ENCODE measurements around the gene CUEDC2. TPM values are rescaled to one million over a fixed set of nuclear protein-coding genes. Genes with fewer than 3 reads are reported as not detected.

Gene CUEDC2
- total RNA-seq, 2 donors from 2014 or later = 79.1 to 87.1 TPM

DNA sequence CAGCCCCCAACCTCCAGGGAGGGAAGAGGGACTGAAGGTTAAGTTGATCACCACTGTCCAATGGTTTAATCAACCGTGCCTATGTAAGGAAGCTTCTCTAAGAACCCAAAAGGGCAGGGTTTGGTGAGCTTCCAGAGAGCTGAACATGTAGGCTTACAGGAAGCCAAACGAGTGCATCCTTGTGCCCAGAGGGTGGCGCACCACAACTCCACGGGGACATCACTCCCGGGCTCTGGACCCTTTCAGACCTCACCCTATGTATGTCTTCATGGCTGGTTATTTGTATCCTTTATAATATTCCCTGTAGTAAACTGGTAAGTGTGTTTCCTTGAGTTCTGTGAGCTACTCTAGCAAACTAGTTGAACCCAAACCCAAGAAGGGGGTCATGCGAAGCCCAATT, 48.3 kb downstream of the CUEDC2 start:
- TF ChIP-seq CTCF (IDR thresholded peaks at IDR 0.05) = no peak
- no peak overlapping the region for H3K27ac ChIP-seq
- H3K27me3 ChIP-seq = no peaks in the 10 kb centered on the region
- H3K4me1 ChIP-seq = no peaks in the 10 kb centered on the region
- no peak for DNase-seq (ENCODE audit: low spot score)
- peaks cover 41% of the 10 kb centered on the region for H3K36me3 ChIP-seq
- H3K4me3 ChIP-seq = no peak overlapping the region
- H3K9me3 ChIP-seq = no peaks in the 10 kb centered on the region

DNA sequence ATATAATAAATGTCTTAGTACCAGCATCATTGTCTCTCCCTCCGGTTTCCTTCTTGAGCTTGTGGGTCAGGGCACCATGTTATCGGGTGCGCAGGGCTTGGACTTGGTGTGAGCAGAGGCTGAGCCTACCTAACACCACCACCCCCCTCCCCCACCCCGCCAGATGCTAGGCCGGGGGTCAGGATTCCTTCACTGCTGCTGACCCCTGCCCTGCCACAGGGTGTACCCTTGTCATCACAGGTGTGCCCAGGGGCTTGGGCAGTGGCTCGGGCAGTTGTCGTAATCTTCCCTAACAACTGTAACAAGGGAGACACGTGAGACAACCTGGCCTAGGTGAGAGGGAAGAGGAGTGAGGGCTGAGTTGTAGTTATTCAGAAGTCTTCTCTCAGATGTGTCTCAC, 49.5 kb downstream of the CUEDC2 start:
- H3K27ac ChIP-seq = no peak overlapping the region
- H3K4me1 ChIP-seq = no peaks in the 10 kb centered on the region
- no peaks in the 10 kb centered on the region for H3K27me3 ChIP-seq
- DNase-seq (ENCODE audit: low spot score) = no peak
- H3K9me3 ChIP-seq = no peaks in the 10 kb centered on the region
- no peak for TF ChIP-seq CTCF (IDR thresholded peaks at IDR 0.05)
- H3K4me3 ChIP-seq = no peak overlapping the region
- peaks cover 49% of the 10 kb centered on the region for H3K36me3 ChIP-seq

DNA sequence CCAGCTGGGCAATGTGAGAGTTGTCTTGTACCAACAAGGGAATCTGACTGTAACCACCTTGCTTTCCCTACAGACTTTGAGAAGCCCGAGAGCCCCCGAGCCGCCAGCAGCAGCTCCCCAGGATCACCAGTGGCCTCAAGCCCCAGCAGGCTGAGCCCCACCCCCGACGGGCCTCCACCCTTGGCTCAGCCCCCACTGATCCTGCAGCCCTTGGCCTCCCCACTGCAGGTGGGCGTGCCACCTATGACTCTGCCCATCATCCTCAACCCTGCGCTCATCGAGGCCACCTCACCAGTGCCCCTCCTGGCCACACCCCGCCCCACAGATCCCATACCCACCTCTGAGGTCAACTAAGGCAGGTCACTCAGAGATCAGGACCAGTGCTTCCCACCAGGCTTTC, 50.4 kb downstream of the CUEDC2 start:
- Histone ChIP-seq H3K4me3 (no peak overlapping the region), H3K27ac (no peak overlapping the region), H3K36me3 (peaks cover 57% of the 10 kb centered on the region), H3K9me3 (no peaks in the 10 kb centered on the region), H3K4me1 (no peaks in the 10 kb centered on the region), H3K27me3 (no peaks in the 10 kb centered on the region)
- DNase-seq (ENCODE audit: low spot score) = no peak
- no peak for TF ChIP-seq CTCF (IDR thresholded peaks at IDR 0.05)

DNA sequence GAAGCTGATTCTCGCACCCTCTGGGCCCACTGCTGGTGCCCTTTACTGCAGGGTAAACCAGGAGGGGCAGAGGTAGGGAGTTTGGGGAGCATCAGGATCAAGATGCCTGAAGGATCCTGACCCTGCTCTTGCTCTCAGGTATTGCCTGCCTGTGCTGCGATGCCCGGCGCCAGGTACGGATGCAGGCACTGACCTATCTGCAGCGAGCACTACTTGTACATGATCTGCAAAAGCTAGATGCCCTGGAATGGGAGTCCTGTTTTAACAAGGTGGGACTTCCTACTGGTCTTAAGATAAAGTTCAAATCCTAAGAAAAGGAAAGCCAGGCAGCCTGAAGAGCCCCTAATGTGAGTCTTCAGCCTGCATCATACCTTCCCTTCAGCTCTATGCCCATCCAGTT, 53.0 kb downstream of the CUEDC2 start:
- H3K36me3 ChIP-seq = peaks cover 78% of the 10 kb centered on the region
- no peak overlapping the region for H3K4me3 ChIP-seq
- no peak for TF ChIP-seq CTCF (IDR thresholded peaks at IDR 0.05)
- H3K27ac ChIP-seq = no peak overlapping the region
- no peak for DNase-seq (ENCODE audit: low spot score)
- no peaks in the 10 kb centered on the region for H3K9me3 ChIP-seq
- H3K27me3 ChIP-seq = no peaks in the 10 kb centered on the region
- H3K4me1 ChIP-seq = no peaks in the 10 kb centered on the region

GRCh38 chr10:102376901-102377300, 55.5 kb downstream of the CUEDC2 start:
- DNase-seq (ENCODE audit: low spot score) = no peak
- no peaks in the 10 kb centered on the region for H3K9me3 ChIP-seq
- H3K36me3 ChIP-seq = peaks cover 87% of the 10 kb centered on the region
- H3K4me1 ChIP-seq = no peaks in the 10 kb centered on the region
- H3K27me3 ChIP-seq = no peaks in the 10 kb centered on the region
- TF ChIP-seq CTCF (IDR thresholded peaks at IDR 0.05) = no peak
- no peak overlapping the region for H3K4me3 ChIP-seq
- H3K27ac ChIP-seq = no peak overlapping the region

- Histone ChIP-seq H3K27me3 (no peaks in the 10 kb centered on the region), H3K27ac (no peak overlapping the region), H3K4me3 (no peak overlapping the region), H3K36me3 (peaks cover 90% of the 10 kb centered on the region), H3K4me1 (no peaks in the 10 kb centered on the region), H3K9me3 (peaks cover 0 to 7% of the 10 kb centered on the region in 2 donors)
- no peak for DNase-seq (ENCODE audit: low spot score)
- TF ChIP-seq CTCF (IDR thresholded peaks at IDR 0.05) = no peak
Measured at GRCh38 chr10:102375867-102376266, 56.5 kb downstream of the CUEDC2 start.
